Measurements from ENCODE around the gene UTRN.

Gene UTRN

DNA sequence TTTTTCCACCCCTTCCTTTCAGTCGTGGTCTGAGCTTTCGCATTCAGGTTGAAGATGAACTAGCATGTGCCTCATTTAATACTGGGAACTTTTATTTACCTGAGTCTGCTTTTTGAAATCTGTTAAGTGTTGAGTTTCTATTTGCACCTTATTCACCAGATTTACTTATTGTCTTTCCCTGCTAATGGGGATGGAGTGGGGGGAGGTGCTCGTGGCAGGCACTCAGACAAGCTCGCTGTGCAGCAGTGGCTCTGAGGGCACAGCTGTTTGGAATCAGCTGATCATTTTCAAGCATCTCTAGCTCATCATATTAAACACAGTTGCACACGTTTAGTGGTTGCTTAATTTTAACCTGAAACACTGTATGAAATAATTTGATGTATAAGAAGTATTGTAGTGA, 35.6 kb downstream of the UTRN start:
- Histone ChIP-seq H3K27me3 (ENCODE audit: low read depth, low read length) (no peaks in the 10 kb centered on the region; the same call in 1 of the 2 replicates), H3K4me3 (ENCODE audit: low read length) (no peak overlapping the region), H3K79me2 (ENCODE audit: low read length) (no peaks in the 10 kb centered on the region), H3K36me3 (replicated peaks; ENCODE audit: low read depth, low read length) (no peaks in the 10 kb centered on the region), H2AFZ (ENCODE audit: low read depth, low read length) (no peak overlapping the region), H4K20me1 (ENCODE audit: insufficient read depth, low read length) (no peaks in the 10 kb centered on the region), H3K4me2 (ENCODE audit: low read length) (no peak overlapping the region), H3K27ac (ENCODE audit: low read length) (no peak overlapping the region), H3K4me1 (ENCODE audit: low read length) (no peaks in the 10 kb centered on the region), H3K9me3 (ENCODE audit: insufficient read depth, low read length) (no peaks in the 10 kb centered on the region), H3K9ac (ENCODE audit: low read length) (no peak overlapping the region)
- TF ChIP-seq, protein P1, sequence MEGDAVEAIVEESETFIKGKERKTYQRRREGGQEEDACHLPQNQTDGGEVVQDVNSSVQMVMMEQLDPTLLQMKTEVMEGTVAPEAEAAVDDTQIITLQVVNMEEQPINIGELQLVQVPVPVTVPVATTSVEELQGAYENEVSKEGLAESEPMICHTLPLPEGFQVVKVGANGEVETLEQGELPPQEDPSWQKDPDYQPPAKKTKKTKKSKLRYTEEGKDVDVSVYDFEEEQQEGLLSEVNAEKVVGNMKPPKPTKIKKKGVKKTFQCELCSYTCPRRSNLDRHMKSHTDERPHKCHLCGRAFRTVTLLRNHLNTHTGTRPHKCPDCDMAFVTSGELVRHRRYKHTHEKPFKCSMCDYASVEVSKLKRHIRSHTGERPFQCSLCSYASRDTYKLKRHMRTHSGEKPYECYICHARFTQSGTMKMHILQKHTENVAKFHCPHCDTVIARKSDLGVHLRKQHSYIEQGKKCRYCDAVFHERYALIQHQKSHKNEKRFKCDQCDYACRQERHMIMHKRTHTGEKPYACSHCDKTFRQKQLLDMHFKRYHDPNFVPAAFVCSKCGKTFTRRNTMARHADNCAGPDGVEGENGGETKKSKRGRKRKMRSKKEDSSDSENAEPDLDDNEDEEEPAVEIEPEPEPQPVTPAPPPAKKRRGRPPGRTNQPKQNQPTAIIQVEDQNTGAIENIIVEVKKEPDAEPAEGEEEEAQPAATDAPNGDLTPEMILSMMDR (IDR thresholded peaks at IDR 0.05; ENCODE audit: low read depth, low read length), result no peak
- no peak for TF ChIP-seq EZH2phosphoT487 (IDR thresholded peaks at IDR 0.05; ENCODE audit: low read depth)

DNA sequence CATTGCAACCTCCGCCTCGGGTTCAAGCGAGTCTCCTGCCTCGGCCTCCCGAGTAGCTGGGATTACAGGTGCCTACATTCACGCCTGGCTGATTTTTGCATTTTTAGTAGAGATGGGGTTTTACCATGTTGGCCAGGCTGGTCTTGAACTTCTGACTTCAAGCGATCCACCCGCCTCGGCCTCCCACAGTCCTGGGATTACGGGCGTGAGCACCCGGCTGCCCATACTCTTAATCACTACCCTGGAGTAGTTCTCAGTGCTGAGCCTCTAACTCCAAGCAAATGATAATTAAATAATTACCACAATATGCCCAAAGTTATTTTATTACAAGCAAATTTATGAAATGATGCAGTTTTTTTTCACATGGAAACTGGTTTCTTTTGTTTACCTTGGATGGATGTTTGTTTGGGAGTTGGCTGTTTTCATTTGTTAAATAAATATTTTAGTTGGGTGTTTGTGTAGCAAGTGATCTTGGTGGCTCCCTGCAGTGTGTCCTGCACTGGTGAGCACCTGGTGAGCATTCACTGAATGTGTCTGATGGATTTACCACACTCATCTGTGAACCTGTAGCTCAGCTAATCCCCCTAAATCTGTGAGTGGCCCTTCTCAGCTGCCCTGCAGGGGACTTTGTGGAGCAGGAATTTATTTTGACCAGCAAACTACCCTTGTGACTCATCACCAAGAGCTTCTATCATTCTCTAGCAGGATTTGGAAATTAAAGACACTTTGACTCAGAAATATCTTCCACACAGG, 36.9 kb downstream of the UTRN start:
- Histone ChIP-seq H3K27ac (ENCODE audit: low read length) (no peak overlapping the region), H3K4me1 (ENCODE audit: low read length) (no peaks in the 10 kb centered on the region), H3K9me3 (ENCODE audit: insufficient read depth, low read length) (no peaks in the 10 kb centered on the region), H3K27me3 (ENCODE audit: low read depth, low read length) (no peaks in the 10 kb centered on the region; the same call in 1 of the 2 replicates), H3K36me3 (replicated peaks; ENCODE audit: low read depth, low read length) (no peaks in the 10 kb centered on the region), H3K4me2 (ENCODE audit: low read length) (no peak overlapping the region), H4K20me1 (ENCODE audit: insufficient read depth, low read length) (no peaks in the 10 kb centered on the region), H3K9ac (ENCODE audit: low read length) (no peak overlapping the region), H3K79me2 (ENCODE audit: low read length) (no peaks in the 10 kb centered on the region), H3K4me3 (ENCODE audit: low read length) (no peak overlapping the region), H2AFZ (ENCODE audit: low read depth, low read length) (no peak overlapping the region)
- TF ChIP-seq EZH2phosphoT487 (IDR thresholded peaks at IDR 0.05; ENCODE audit: low read depth), result no peak
- TF ChIP-seq, protein P1 (IDR thresholded peaks at IDR 0.05; ENCODE audit: low read depth, low read length), result no peak

DNA sequence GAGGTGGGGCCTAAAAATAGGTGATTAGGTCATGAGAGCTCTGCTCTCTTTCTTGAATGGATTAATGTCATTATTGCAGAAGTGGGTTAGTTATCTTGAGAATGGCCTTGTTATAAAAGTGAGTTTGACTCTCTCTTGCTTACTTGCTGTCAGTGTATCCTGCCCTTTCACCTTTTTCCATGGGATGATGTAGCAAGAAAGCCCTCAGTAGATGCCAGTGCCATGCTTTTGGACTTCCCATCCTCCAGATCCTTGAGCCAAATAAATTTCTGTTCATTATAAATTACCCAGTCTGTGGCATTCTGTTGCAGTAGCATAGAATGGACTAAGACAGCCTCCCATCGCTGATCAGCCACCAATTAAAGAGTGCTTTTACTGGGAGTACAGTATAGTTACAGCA, 40.1 kb downstream of the UTRN start:
- Histone ChIP-seq H3K4me2 (ENCODE audit: low read length) (no peak overlapping the region), H3K4me1 (ENCODE audit: low read length) (no peaks in the 10 kb centered on the region), H3K9me3 (ENCODE audit: insufficient read depth, low read length) (no peaks in the 10 kb centered on the region), H3K27me3 (ENCODE audit: low read depth, low read length) (no peaks in the 10 kb centered on the region; the same call in 1 of the 2 replicates), H3K36me3 (replicated peaks; ENCODE audit: low read depth, low read length) (no peaks in the 10 kb centered on the region), H3K27ac (ENCODE audit: low read length) (no peak overlapping the region), H4K20me1 (ENCODE audit: insufficient read depth, low read length) (no peaks in the 10 kb centered on the region), H3K9ac (ENCODE audit: low read length) (no peak overlapping the region), H3K4me3 (ENCODE audit: low read length) (no peak overlapping the region), H3K79me2 (ENCODE audit: low read length) (no peaks in the 10 kb centered on the region), H2AFZ (ENCODE audit: low read depth, low read length) (no peak overlapping the region)
- TF ChIP-seq, protein P1 (IDR thresholded peaks at IDR 0.05; ENCODE audit: low read depth, low read length), result no peak
- no peak for TF ChIP-seq EZH2phosphoT487 (IDR thresholded peaks at IDR 0.05; ENCODE audit: low read depth)

DNA sequence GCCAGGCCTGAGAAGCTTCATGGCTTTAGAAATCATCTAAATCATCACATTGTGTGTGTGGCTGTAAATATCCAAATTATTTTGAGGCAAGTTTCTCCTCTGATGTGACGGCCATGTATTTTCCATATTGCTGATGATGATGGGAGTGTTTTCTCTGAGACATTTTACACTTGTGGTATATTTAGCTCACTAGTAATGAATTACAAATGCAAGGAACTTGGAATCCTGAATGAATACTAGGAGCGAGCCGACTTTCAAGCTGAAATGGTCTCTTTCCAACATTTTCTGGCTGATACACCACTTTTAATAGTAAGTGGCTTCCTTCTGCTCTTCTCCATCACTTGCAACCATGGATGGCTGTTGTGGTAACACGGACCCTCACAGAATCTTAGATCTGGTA, 41.3 kb downstream of the UTRN start:
- no peaks in the 10 kb centered on the region for H3K4me1 ChIP-seq (ENCODE audit: low read length)
- no peak overlapping the region for H3K27ac ChIP-seq (ENCODE audit: low read length)
- no peak overlapping the region for H3K4me2 ChIP-seq (ENCODE audit: low read length)
- no peak for TF ChIP-seq EZH2phosphoT487 (IDR thresholded peaks at IDR 0.05; ENCODE audit: low read depth)
- TF ChIP-seq, protein P1 (IDR thresholded peaks at IDR 0.05; ENCODE audit: low read depth, low read length), result no peak
- H2AFZ ChIP-seq (ENCODE audit: low read depth, low read length), result no peak overlapping the region
- no peaks in the 10 kb centered on the region for H3K36me3 ChIP-seq (replicated peaks; ENCODE audit: low read depth, low read length)
- H3K79me2 ChIP-seq (ENCODE audit: low read length), result no peaks in the 10 kb centered on the region
- peaks cover 6% of the 10 kb centered on the region for H3K27me3 ChIP-seq (ENCODE audit: low read depth, low read length)
- no peak overlapping the region for H3K4me3 ChIP-seq (ENCODE audit: low read length)
- no peaks in the 10 kb centered on the region for H3K9me3 ChIP-seq (ENCODE audit: insufficient read depth, low read length)
- no peak overlapping the region for H3K9ac ChIP-seq (ENCODE audit: low read length)
- no peaks in the 10 kb centered on the region for H4K20me1 ChIP-seq (ENCODE audit: insufficient read depth, low read length)

Data from OCI-LY3 (cell line).